ENCODE results near the gene RIMS1.
A peak's percentile ranks its signal among the peaks of the same experiment; 100 is the strongest.
"Not testable (repeated sequence)": the region's sequence is repeated elsewhere in the genome, so short reads cannot be mapped to it uniquely, and the experiment has no call there.

Gene RIMS1

DNA sequence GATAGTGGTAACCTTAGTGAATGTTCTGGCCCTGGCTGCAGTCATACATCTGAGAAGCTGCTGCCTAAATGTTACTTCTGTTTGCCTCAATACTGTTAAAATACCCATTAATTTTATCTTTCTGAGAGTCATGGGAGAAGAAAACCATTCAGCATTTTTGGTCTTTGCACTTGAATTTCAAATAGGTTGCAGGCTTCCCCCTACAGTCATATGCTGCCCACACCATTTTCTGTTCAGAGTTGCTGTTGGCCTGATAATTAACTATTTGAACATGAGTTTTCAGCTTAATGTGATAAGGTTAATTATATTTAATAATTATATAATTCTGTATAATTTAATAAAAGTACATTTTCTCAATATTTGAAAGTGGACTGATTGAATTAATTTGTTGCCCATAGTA is 410.0 kb downstream of the RIMS1 start:
- DNase-seq (ENCODE audit: low read depth), result no peak
- TF ChIP-seq, protein P1, sequence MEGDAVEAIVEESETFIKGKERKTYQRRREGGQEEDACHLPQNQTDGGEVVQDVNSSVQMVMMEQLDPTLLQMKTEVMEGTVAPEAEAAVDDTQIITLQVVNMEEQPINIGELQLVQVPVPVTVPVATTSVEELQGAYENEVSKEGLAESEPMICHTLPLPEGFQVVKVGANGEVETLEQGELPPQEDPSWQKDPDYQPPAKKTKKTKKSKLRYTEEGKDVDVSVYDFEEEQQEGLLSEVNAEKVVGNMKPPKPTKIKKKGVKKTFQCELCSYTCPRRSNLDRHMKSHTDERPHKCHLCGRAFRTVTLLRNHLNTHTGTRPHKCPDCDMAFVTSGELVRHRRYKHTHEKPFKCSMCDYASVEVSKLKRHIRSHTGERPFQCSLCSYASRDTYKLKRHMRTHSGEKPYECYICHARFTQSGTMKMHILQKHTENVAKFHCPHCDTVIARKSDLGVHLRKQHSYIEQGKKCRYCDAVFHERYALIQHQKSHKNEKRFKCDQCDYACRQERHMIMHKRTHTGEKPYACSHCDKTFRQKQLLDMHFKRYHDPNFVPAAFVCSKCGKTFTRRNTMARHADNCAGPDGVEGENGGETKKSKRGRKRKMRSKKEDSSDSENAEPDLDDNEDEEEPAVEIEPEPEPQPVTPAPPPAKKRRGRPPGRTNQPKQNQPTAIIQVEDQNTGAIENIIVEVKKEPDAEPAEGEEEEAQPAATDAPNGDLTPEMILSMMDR (conservative IDR thresholded peaks at IDR 0.05; ENCODE audit: low read length), result no peak
- H3K4me3 ChIP-seq (ENCODE audit: low read length), result no peak overlapping the region

DNA sequence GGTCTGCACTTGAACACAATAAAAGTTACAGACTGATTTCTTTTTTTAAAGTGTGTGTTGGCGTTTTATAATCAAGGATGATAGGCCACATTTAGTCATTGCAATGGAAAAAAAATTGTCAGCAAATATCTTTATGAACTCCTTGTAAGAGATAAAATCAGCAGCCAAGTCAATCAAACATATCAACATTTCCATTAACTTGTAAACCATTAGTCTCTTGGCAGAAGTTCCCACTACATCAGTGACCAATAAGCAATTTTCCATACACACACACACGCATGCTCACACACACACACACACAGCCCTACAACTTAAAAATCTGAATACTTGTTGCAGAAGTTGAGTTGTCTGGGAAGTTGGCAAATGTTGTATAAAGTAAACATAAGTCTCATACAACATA is 419.6 kb downstream of the RIMS1 start:
- TF ChIP-seq, protein P1 (conservative IDR thresholded peaks at IDR 0.05; ENCODE audit: low read length), result no peak
- no peak overlapping the region for H3K4me3 ChIP-seq (ENCODE audit: low read length)
- no peak for DNase-seq (ENCODE audit: low read depth)

DNA sequence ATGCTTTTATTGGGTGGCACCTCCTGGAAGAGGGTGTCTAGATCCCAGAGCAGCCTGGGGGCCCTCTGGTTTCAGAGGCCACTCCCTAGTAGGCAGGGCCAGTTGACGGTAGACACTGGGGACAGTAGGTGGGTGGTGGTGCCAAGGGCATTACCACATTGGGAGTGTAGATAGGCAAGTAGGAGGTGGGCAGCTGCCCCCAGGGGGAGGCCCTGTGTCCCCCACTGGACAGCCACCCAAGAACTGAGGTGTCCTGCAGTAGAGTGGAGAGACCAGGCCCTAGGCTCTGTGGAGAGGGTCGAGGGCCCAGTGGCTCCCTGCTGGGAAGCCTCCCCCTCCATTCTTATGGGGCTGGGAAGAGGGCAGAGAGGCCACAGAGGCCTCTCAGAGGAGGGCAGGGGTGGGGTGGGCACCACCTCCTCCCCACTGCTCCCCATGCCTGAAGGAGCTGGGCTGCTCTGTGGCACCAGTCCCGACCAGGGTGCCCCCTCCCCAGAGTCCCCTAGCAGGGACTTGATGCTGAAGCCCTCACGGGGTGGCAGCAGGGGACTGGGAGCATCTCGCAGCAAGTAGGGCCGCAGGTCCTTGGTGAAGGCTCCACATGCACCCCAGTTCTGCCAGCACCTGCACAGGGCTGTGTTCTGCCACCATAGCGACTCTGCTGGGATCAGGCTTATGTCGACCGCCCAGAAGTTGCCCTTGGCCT is 430.5 kb downstream of the RIMS1 start:
- DNase-seq (ENCODE audit: low read depth), result no peak
- TF ChIP-seq, protein P1 (conservative IDR thresholded peaks at IDR 0.05; ENCODE audit: low read length), result no peak
- H3K4me3 ChIP-seq (ENCODE audit: low read length), result no peak overlapping the region

DNA sequence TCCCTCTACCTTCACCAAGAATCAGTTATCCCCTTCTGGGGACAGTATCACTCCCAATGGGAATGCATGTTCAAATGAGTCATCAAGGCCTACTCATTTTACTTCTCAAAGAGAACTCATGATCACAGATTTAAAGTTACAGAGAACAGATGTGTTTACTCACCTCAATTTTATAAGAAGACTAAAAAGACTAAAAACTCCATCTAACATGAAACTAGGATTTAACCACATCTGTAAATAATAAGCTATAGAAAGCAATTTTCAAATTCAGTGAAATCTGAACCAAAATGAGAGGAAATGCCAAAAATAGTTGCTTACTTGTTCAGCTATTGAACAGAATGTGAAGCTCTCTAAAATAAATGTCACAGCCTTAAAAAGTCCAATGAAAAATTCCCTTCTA is 435.4 kb downstream of the RIMS1 start:
- H3K4me3 ChIP-seq (ENCODE audit: low read length), result no peak overlapping the region
- peak; percentile 65 for DNase-seq (ENCODE audit: low read depth)
- TF ChIP-seq, protein P1 (conservative IDR thresholded peaks at IDR 0.05; ENCODE audit: low read length), result no peak

DNA sequence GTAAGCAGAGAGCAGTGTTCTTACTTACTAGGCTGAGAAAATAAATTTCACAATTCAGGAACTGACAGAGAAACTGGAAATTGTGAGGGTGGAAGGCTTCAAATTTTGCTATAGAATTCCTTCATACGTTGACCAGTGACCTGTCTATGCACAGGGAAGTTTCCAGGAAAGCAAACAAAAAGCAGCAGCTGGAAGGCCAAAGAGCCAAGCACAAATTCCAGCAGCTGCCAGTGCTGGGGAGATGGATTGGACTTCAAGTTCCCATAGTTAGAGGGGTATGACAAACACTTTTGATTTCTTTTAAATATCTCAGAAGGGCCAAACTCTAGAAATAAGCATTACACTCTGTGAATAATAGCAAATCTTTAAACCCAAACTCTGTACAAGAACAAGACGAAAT is 436.4 kb downstream of the RIMS1 start:
- TF ChIP-seq, protein P1 (conservative IDR thresholded peaks at IDR 0.05; ENCODE audit: low read length), result no peak
- peak; percentile 3 for DNase-seq (ENCODE audit: low read depth)
- no peak overlapping the region for H3K4me3 ChIP-seq (ENCODE audit: low read length)

DNA sequence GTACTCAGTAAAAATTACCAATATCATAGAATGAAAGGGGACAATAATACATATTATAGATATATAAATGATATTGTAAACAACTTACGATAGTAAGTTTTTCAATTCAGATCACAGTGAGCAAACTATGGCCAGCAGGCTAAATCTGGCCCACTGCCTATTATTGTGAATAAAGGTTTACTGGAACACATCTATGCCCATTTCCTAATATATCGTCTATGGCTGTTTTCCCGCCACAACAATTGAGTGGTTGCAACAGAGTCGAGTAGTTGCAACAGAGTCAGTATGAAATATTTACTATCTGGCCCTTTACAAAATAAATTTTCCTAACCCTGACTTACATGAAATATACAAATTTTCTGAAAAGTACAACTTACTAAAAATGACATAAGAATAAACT is 438.2 kb downstream of the RIMS1 start:
- peak; percentile 23 for DNase-seq (ENCODE audit: low read depth)
- H3K4me3 ChIP-seq (ENCODE audit: low read length), result no peak overlapping the region
- TF ChIP-seq, protein P1 (conservative IDR thresholded peaks at IDR 0.05; ENCODE audit: low read length), result no peak

DNA sequence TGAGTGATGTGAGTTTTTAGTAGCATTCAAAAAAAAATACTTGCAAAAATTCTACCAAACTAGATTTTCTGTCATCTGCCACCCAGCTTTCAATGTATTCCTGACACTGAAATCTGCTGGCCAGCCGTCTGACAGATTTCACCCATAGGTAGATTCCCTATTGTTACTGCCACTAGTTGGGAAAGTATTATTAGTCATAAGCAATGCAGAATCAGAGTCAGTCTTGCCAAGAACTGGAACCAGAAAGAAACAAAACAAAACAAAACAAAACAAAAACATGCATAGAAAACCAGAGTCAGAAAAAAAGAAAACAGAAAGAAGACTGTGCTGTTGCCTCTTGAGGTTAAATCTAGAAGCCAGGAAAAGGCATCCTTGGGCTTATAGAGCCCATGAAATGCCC is 442.4 kb downstream of the RIMS1 start:
- peak; percentile 29 for DNase-seq (ENCODE audit: low read depth)
- TF ChIP-seq, protein P1 (conservative IDR thresholded peaks at IDR 0.05; ENCODE audit: low read length), result no peak

DNA sequence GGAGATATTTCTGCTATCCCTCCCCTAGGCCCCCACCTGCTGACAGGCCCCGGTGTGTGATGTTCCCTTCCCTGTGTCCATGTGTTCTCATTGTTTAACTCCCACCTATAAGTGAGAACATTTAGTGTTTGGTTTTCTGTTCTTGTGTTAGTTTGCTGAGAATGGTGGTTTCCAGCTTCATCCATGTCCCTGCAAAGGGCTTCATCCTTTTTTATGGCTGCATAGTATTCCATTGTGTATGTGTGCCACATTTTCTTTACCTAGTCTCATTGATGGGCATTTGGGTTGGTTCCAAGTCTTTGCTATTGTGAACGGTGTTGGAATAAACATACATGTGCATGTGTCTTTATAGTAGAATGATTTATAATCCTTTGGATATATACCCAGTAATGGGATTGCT is 448.9 kb downstream of the RIMS1 start:
- H3K4me3 ChIP-seq (ENCODE audit: low read length); DNase-seq (ENCODE audit: low read depth): not testable (repeated sequence)

More for the DNA sequence above, 442.4 kb downstream of the RIMS1 start:
- H3K4me3 ChIP-seq (ENCODE audit: low read length), result no peak overlapping the region

All from AG10803 (cell line).